Naive thymus-derived CD8-positive, alpha-beta T cell (primary cell): ENCODE measurements around the gene CCR3. TPM values are rescaled to one million over a fixed set of nuclear protein-coding genes. Genes with fewer than 3 reads are reported as not detected.

Experiments
- ATAC-seq, 2 donors: fragments of 150-1000 bp; cut with Tn5 transposase in 1 of 2; sonication (Bioruptor Pico), chemical (Tn5 transposase) in 1 of 2; 1 replicate in 1 of 2; 2 replicates in 1 of 2; pipeline ENCODE4 v1.10.0; 2021; ENCODE audit warnings: mild to moderate bottlenecking in 2 of 2, moderate library complexity in 2 of 2
- POLR2A ChIA-PET: fragments of 350-600 bp; sonication (Branson Sonifier 250); formaldehyde crosslinking; loops from one replicate; lab custom pipeline; 2021; ENCODE audit warnings: antibody characterized with exemption; lab: Charles Lee
- DNase-seq, 10 donors: peaks; one replicate each; pipeline versions ENCODE4 v3.0.0 to v3.0.0-alpha.2; 2020 to 2022
- H3K27ac Mint-ChIP-seq, 10 donors: one replicate each; pipeline ENCODE4 v1.8.0; 2020 to 2022; ENCODE audit warnings: mild to moderate bottlenecking in 10 of 10, mixed read lengths in 10 of 10, moderate library complexity in 4 of 10, inconsistent platforms in 1 of 10
- H3K27me3 Mint-ChIP-seq, 5 donors: one replicate each; pipeline ENCODE4 v1.8.0; 2021 to 2022; ENCODE audit warnings: mixed read lengths in 5 of 5
- H3K36me3 Mint-ChIP-seq, 3 donors: one replicate each; pipeline ENCODE4 v1.8.0; 2020 to 2022; ENCODE audit warnings: mixed read lengths in 3 of 3, mild to moderate bottlenecking in 2 of 3, inconsistent platforms in 1 of 3
- H3K4me1 Mint-ChIP-seq, 4 donors: one replicate each; pipeline ENCODE4 v1.8.0; 2021 to 2022; ENCODE audit warnings: mixed read lengths in 4 of 4
- H3K4me3 Mint-ChIP-seq, 10 donors: one replicate each; pipeline ENCODE4 v1.8.0; 2020 to 2022; ENCODE audit warnings: mild to moderate bottlenecking in 10 of 10, mixed read lengths in 10 of 10, moderate library complexity in 6 of 10, inconsistent platforms in 1 of 10
- H3K9me3 Mint-ChIP-seq, 9 donors: one replicate each; pipeline ENCODE4 v1.8.0; 2020 to 2022; ENCODE audit warnings: mixed read lengths in 9 of 9, mild to moderate bottlenecking in 3 of 9, inconsistent platforms in 1 of 9, moderate library complexity in 1 of 9
- polyA plus RNA-seq, 3 donors: library from polyadenylated mRNA; unstranded; fragments of 300-500 nt; fragmentation: Illumina TruSeq; gene quantifications; one replicate each; pipeline ENCODE4 v1.2.3, GENCODE V29; 2021
- total RNA-seq, 8 experiments: library from RNA in 2 of 8; stranded (reverse) in 2 of 8; gene quantifications; one replicate each; pipeline ENCODE4 v1.2.3 and lab custom pipeline; 2021 to 2026

Gene CCR3
- total and polyA plus RNA-seq, 5 experiments from 2014 or later = not detected

- no peak for DNase-seq
- peaks cover 0 to 13% (median 4%) of the 10 kb centered on the region in 9 donors for H3K9me3 Mint-ChIP-seq
- H3K4me3 Mint-ChIP-seq = no peak overlapping the region
- no peak overlapping the region for H3K27ac Mint-ChIP-seq
- peaks cover 0 to 5% (median 3%) of the 10 kb centered on the region in 3 donors for H3K36me3 Mint-ChIP-seq
- no peaks in the 10 kb centered on the region for H3K27me3 Mint-ChIP-seq
- POLR2A ChIA-PET = no interaction called here
- peaks cover 18 to 79% (median 48%) of the 10 kb centered on the region in 4 donors for H3K4me1 Mint-ChIP-seq
- ATAC-seq = no peak
These were observed 39.3 kb downstream of the CCR3 start for GRCh38 chr3:46281551-46281950.

- peaks cover 0 to 13% (median 4%) of the 10 kb centered on the region in 9 donors for H3K9me3 Mint-ChIP-seq
- peak overlapping the region in 1 of 10 donors; percentile 7 for H3K4me3 Mint-ChIP-seq
- H3K36me3 Mint-ChIP-seq = peaks cover 0 to 5% (median 3%) of the 10 kb centered on the region in 3 donors
- H3K4me1 Mint-ChIP-seq = peaks cover 18 to 76% (median 44%) of the 10 kb centered on the region in 4 donors
- no peaks in the 10 kb centered on the region for H3K27me3 Mint-ChIP-seq
- POLR2A ChIA-PET = no interaction called here
- DNase-seq (no peak), ATAC-seq (no peak)
- H3K27ac Mint-ChIP-seq = peak overlapping the region in 1 of 10 donors; percentile 34
These were observed 39.8 kb downstream of the CCR3 start for GRCh38 chr3:46282041-46282440.

- ATAC-seq (no peak), DNase-seq (no peak)
- peaks cover 0 to 5% (median 3%) of the 10 kb centered on the region in 3 donors for H3K36me3 Mint-ChIP-seq
- H3K9me3 Mint-ChIP-seq = peaks cover 0 to 13% (median 4%) of the 10 kb centered on the region in 9 donors
- no peaks in the 10 kb centered on the region for H3K27me3 Mint-ChIP-seq
- no peak overlapping the region for H3K4me3 Mint-ChIP-seq
- H3K4me1 Mint-ChIP-seq = peaks cover 15 to 73% (median 38%) of the 10 kb centered on the region in 4 donors
- POLR2A ChIA-PET = no interaction called here
- H3K27ac Mint-ChIP-seq = peak overlapping the region in 4 of 10 donors; percentile 18 to 72 (median 58)
These were observed 40.4 kb downstream of the CCR3 start for GRCh38 chr3:46282696-46283095.

- ATAC-seq (no peak), DNase-seq (no peak)
- peaks cover 13 to 67% (median 34%) of the 10 kb centered on the region in 4 donors for H3K4me1 Mint-ChIP-seq
These were observed 41.7 kb downstream of the CCR3 start for GRCh38 chr3:46283881-46284450.

GRCh38 chr3:46284981-46285683 lies 42.9 kb downstream of the CCR3 start:
- peak overlapping the region in 4 of 10 donors; percentile 40 to 72 (median 50) for H3K27ac Mint-ChIP-seq
- H3K27me3 Mint-ChIP-seq = no peaks in the 10 kb centered on the region
- ATAC-seq = no peak
- H3K9me3 Mint-ChIP-seq = peaks cover 0 to under 1% (median 0%) of the 10 kb centered on the region in 9 donors
- peak overlapping the region in 1 of 10 donors; percentile 30 for H3K4me3 Mint-ChIP-seq
- POLR2A ChIA-PET = no interaction called here
- peak in 1 of 10 donors; percentile 19 for DNase-seq
- peaks cover 13 to 59% (median 24%) of the 10 kb centered on the region in 4 donors for H3K4me1 Mint-ChIP-seq
- H3K36me3 Mint-ChIP-seq = no peaks in the 10 kb centered on the region

More at GRCh38 chr3:46283881-46284450, 41.7 kb downstream of the CCR3 start:
- peak overlapping the region in 4 of 10 donors; percentile 22 to 85 (median 47) for H3K27ac Mint-ChIP-seq
- POLR2A ChIA-PET = no interaction called here
- H3K27me3 Mint-ChIP-seq = no peaks in the 10 kb centered on the region
- H3K4me3 Mint-ChIP-seq = peak overlapping the region in 1 of 10 donors; percentile 60
- peaks cover 0 to 8% (median under 1%) of the 10 kb centered on the region in 9 donors for H3K9me3 Mint-ChIP-seq
- H3K36me3 Mint-ChIP-seq = no peaks in the 10 kb centered on the region

GRCh38 chr3:46285931-46286619 lies 43.8 kb downstream of the CCR3 start:
- Mint-ChIP-seq H3K27me3 (no peaks in the 10 kb centered on the region), H3K27ac (peak overlapping the region in 1 of 10 donors; percentile 42), H3K4me1 (peaks cover 11 to 55% (median 22%) of the 10 kb centered on the region in 4 donors), H3K9me3 (no peaks in the 10 kb centered on the region), H3K36me3 (no peaks in the 10 kb centered on the region), H3K4me3 (no peak overlapping the region)
- POLR2A ChIA-PET = no interaction called here
- no peak for DNase-seq
- no peak for ATAC-seq

- DNase-seq = no peak
- H3K27me3 Mint-ChIP-seq = no peaks in the 10 kb centered on the region
- H3K36me3 Mint-ChIP-seq = no peaks in the 10 kb centered on the region
- POLR2A ChIA-PET = no interaction called here
- ATAC-seq = no peak
- H3K4me1 Mint-ChIP-seq = peaks cover 9 to 50% (median 22%) of the 10 kb centered on the region in 4 donors
- no peak overlapping the region for H3K4me3 Mint-ChIP-seq
- no peaks in the 10 kb centered on the region for H3K9me3 Mint-ChIP-seq
- no peak overlapping the region for H3K27ac Mint-ChIP-seq
These were observed 44.8 kb downstream of the CCR3 start for GRCh38 chr3:46286947-46287565.

GRCh38 chr3:46289551-46289950 lies 47.3 kb downstream of the CCR3 start:
- Mint-ChIP-seq H3K27me3 (no peaks in the 10 kb centered on the region), H3K4me3 (no peak overlapping the region), H3K9me3 (no peaks in the 10 kb centered on the region), H3K4me1 (peaks cover 3 to 42% (median 15%) of the 10 kb centered on the region in 4 donors), H3K36me3 (no peaks in the 10 kb centered on the region), H3K27ac (no peak overlapping the region)
- ATAC-seq = no peak
- DNase-seq = no peak
- POLR2A ChIA-PET = no interaction called here

GRCh38 chr3:46289966-46290365 lies 47.7 kb downstream of the CCR3 start:
- ATAC-seq (no peak), DNase-seq (no peak)
- no peaks in the 10 kb centered on the region for H3K9me3 Mint-ChIP-seq
- peaks cover 3 to 40% (median 15%) of the 10 kb centered on the region in 4 donors for H3K4me1 Mint-ChIP-seq
- H3K36me3 Mint-ChIP-seq = no peaks in the 10 kb centered on the region
- H3K27me3 Mint-ChIP-seq = no peaks in the 10 kb centered on the region
- H3K27ac Mint-ChIP-seq = no peak overlapping the region
- no peak overlapping the region for H3K4me3 Mint-ChIP-seq
- POLR2A ChIA-PET = no interaction called here

GRCh38 chr3:46291046-46291445 lies 48.8 kb downstream of the CCR3 start:
- H3K4me3 Mint-ChIP-seq = peak overlapping the region in 1 of 10 donors; percentile 7
- peaks cover 3 to 34% (median 11%) of the 10 kb centered on the region in 4 donors for H3K4me1 Mint-ChIP-seq
- H3K9me3 Mint-ChIP-seq = no peaks in the 10 kb centered on the region
- no peaks in the 10 kb centered on the region for H3K27me3 Mint-ChIP-seq
- no peak overlapping the region for H3K27ac Mint-ChIP-seq
- H3K36me3 Mint-ChIP-seq = no peaks in the 10 kb centered on the region
- DNase-seq = no peak
- no peak for ATAC-seq
- POLR2A ChIA-PET = no interaction called here

- no peak for ATAC-seq
- H3K27ac Mint-ChIP-seq = peak overlapping the region in 2 of 10 donors; percentile 27 to 45
- no peak for DNase-seq
- POLR2A ChIA-PET = no interaction called here
- H3K27me3 Mint-ChIP-seq = no peaks in the 10 kb centered on the region
- no peak overlapping the region for H3K4me3 Mint-ChIP-seq
- H3K9me3 Mint-ChIP-seq = no peaks in the 10 kb centered on the region
- H3K4me1 Mint-ChIP-seq = peaks cover 10 to 45% (median 19%) of the 10 kb centered on the region in 4 donors
- no peaks in the 10 kb centered on the region for H3K36me3 Mint-ChIP-seq
These were observed 50.9 kb downstream of the CCR3 start for GRCh38 chr3:46293035-46293724.
